ENCODE data around the gene INTS1. TPM values are rescaled to one million over a fixed set of nuclear protein-coding genes. Genes with fewer than 3 reads are reported as not detected.

The INTS1 gene
- polyA plus RNA-seq, 2 of the 4 experiments (the other 2 are of a cell fraction), result 14.6 to 48.1 TPM

GRCh38 chr7:1553512-1554210 lies 49.5 kb upstream of the INTS1 start:
- POLR2A ChIA-PET, result no interaction called here
- peak overlapping the region; percentile 97 to 99 for H3K27ac ChIP-seq
- DNase-seq (ENCODE audit: low read depth in 1 of 2, low spot score in 1 of 2) (peak in 1 of 2 experiments; percentile 44), FAIRE-seq (no peak), ATAC-seq (no peak)
- H3K4me3 ChIP-seq, result peak overlapping the region; percentile 55; the same call in 1 of the 3 replicates
- no peaks in the 10 kb centered on the region for H3K9me3 ChIP-seq
- H3K4me1 ChIP-seq, result peaks cover 38% of the 10 kb centered on the region
- TF ChIP-seq ZFP36 (IDR thresholded peaks at IDR 0.05; ENCODE audit: borderline replicate concordance, partially characterized antibody) (peak; percentile 83), ELK1 (IDR thresholded peaks at IDR 0.05; ENCODE audit: low read depth, low read length) (no peak)
- 94% methylated on average over 25 of the region's 28 CpGs for WGBS (ENCODE audit: missing lambda C conversion rate)
- H3K4me2 ChIP-seq, result peak overlapping the region; percentile 94
- CTCF ChIA-PET, result interaction anchor here (1.0 to 9.5 kb wide), 5 partner anchors 9 to 80 kb away, joined by 3 to 204 read pairs (median 16); no protein-coding TSS in a partner anchor

GRCh38 chr7:1552200-1552599 lies 48.0 kb upstream of the INTS1 start:
- no peak overlapping the region for H3K4me3 ChIP-seq
- H3K4me2 ChIP-seq, result no peak overlapping the region
- DNase-seq (ENCODE audit: low read depth in 1 of 2, low spot score in 1 of 2) (no peak), FAIRE-seq (no peak), ATAC-seq (no peak)
- peaks cover 39% of the 10 kb centered on the region for H3K4me1 ChIP-seq
- WGBS (ENCODE audit: missing lambda C conversion rate), result 90% methylated on average over 7 of the region's 7 CpGs
- TF ChIP-seq RCOR1 (IDR thresholded peaks at IDR 0.05; ENCODE audit: low read depth, low read length) (no peak), FOXS1 (CRISPR knock-in tag; IDR thresholded peaks at IDR 0.05) (no peak), FOSB (CRISPR knock-in tag; IDR thresholded peaks at IDR 0.05) (no peak), ZNF302 (CRISPR knock-in tag; IDR thresholded peaks at IDR 0.05) (no peak), NFE2L2 (conservative IDR thresholded peaks at IDR 0.05; ENCODE audit: low read length) (no peak), MYC (IDR thresholded peaks at IDR 0.05; ENCODE audit: borderline replicate concordance, low read length) (no peak), JUN (IDR thresholded peaks at IDR 0.05) (no peak), CEBPB (IDR thresholded peaks at IDR 0.05) (no peak), HEYL (CRISPR knock-in tag; IDR thresholded peaks at IDR 0.05) (no peak), CTCF (IDR thresholded peaks at IDR 0.05) (no peak), RARB (CRISPR knock-in tag; IDR thresholded peaks at IDR 0.05) (no peak), HMGXB4 (CRISPR knock-in tag; IDR thresholded peaks at IDR 0.05; ENCODE audit: borderline replicate concordance) (no peak), CHD4 (IDR thresholded peaks at IDR 0.05; ENCODE audit: borderline replicate concordance) (no peak), EHF (CRISPR knock-in tag; IDR thresholded peaks at IDR 0.05) (no peak), CBX8 (IDR thresholded peaks at IDR 0.05) (no peak), CHD2 (IDR thresholded peaks at IDR 0.05; ENCODE audit: low read length, partially characterized antibody) (no peak), MAFK (IDR thresholded peaks at IDR 0.05; ENCODE audit: partially characterized antibody) (no peak)
- 0 out of 6 replicates have a peak overlapping the region, but pooled peaks of 1 of the 2 experiments have one; percentile 15 for H3K27ac ChIP-seq
- CTCF ChIA-PET, result interaction anchor here (7.1 to 9.5 kb wide), 2 partner anchors 12 to 44 kb away, joined by 103 to 204 read pairs; no protein-coding TSS in a partner anchor
- POLR2A ChIA-PET, result no interaction called here
- no peaks in the 10 kb centered on the region for H3K9me3 ChIP-seq

Measured in A549 (cell line).